ENCODE results near the gene AXIN2. TPM values are rescaled to one million over a fixed set of nuclear protein-coding genes. Genes with fewer than 3 reads are reported as not detected.

Gene AXIN2, protein sequence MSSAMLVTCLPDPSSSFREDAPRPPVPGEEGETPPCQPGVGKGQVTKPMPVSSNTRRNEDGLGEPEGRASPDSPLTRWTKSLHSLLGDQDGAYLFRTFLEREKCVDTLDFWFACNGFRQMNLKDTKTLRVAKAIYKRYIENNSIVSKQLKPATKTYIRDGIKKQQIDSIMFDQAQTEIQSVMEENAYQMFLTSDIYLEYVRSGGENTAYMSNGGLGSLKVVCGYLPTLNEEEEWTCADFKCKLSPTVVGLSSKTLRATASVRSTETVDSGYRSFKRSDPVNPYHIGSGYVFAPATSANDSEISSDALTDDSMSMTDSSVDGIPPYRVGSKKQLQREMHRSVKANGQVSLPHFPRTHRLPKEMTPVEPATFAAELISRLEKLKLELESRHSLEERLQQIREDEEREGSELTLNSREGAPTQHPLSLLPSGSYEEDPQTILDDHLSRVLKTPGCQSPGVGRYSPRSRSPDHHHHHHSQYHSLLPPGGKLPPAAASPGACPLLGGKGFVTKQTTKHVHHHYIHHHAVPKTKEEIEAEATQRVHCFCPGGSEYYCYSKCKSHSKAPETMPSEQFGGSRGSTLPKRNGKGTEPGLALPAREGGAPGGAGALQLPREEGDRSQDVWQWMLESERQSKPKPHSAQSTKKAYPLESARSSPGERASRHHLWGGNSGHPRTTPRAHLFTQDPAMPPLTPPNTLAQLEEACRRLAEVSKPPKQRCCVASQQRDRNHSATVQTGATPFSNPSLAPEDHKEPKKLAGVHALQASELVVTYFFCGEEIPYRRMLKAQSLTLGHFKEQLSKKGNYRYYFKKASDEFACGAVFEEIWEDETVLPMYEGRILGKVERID
- 1 to 10 TPM in 1 of 2 donors, under 1 TPM in 1; 0.96 to 3.6 TPM for total RNA-seq

DNA sequence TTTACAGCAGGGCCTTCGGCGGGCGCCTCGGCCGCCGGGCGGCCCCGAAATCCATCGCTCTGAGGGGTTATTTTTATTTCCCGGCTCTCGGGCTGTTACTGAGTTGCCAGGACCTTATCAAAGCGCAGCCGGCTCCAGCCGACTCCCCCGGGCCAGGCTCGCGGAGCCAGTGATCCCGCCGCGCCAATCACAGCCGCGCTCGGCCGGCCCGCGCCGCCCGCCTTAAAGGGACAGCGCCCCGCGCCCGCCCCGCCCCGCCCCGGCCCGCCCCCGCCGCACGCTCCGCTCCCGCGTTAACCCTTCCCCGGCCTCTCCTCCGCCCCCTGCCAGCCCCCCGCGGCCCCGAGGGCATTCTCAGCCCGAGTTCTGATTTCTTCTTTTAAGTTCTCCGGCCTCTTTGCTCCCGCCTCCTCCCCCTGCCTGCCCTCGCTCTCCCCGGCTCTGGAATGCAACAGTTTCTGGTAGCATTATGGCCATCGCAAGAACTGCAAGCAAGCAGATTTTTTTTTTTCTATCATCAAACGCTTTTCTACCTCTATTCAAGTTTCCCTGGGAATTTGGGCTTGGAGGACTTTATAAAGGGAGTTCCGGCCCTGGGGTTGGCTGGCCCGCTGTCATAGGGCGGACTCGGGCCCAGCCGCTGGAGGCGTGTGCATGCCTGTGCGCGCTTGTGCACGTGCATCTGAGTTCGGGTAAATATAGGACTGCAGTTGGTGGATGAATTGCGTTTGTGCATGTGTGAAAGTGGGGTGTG, at the start of gene AXIN2:
TSS of gene AXIN2 (minus strand) at position 197 of the 754 bp plus-strand sequence. CDS start 3,028 bp downstream, outside the sequence.
- peak within 1 kb of the TSS in 1 of 2 donors; percentile 84 for H3K27ac Mint-ChIP-seq
- peak; percentile 62 to 83 for DNase-seq (ENCODE audit: low spot score in 2 of 2)
- no peaks in the 10 kb centered on the region for H3K36me3 Mint-ChIP-seq
- H3K9me3 Mint-ChIP-seq, result no peaks in the 10 kb centered on the region
- ATAC-seq, result peak; percentile 67 to 86

DNA sequence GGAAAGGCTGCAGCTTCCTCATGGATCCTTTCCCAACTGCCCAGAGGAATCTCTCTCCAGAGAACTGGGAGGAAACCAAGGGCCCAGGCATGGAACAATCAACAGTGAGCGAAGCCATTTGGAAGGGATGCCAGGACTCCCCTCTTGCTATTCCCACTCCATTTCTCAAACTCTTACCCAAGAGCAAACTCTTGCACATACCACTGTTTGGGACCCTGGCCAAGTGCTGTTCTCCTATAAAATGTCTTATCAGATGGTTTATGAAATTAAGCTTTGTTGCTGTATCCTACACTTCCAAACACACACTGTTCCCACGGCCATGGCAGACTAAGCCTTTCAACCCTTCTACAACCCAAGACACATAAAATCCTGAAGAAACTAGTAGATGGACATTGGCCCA, 48.3 kb upstream of the AXIN2 start:
- no peak overlapping the region for H3K27ac Mint-ChIP-seq
- ATAC-seq, result no peak

DNA sequence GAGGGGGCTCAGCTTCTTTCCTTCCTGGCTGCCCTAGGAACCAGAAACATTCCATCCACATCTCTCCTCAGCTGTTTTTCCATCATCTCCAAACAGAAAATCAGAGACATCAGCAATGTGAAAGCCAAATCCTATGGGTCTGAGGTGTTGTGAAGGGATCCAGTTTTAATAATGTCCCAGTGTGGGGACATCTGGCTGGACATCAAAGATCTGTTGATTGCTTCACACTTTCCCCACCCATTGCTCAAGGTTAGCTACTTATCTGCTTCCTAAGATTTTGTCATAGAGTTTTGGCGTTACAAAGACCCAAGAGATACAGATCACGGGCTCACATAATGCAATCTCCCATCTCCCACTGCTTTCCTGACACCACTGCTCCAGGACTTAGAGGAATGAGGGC, 47.8 kb upstream of the AXIN2 start:
- no peaks in the 10 kb centered on the region for H3K36me3 Mint-ChIP-seq
- no peak for ATAC-seq
- no peak overlapping the region for H3K27ac Mint-ChIP-seq
- no peak for DNase-seq (ENCODE audit: low spot score in 2 of 2)
- peaks cover 0 to 4% of the 10 kb centered on the region in 2 donors for H3K9me3 Mint-ChIP-seq

More for the DNA sequence above, 48.3 kb upstream of the AXIN2 start:
- H3K36me3 Mint-ChIP-seq, result no peaks in the 10 kb centered on the region
- H3K9me3 Mint-ChIP-seq, result peaks cover 0 to 4% of the 10 kb centered on the region in 2 donors
- DNase-seq (ENCODE audit: low spot score in 2 of 2), result no peak

DNA sequence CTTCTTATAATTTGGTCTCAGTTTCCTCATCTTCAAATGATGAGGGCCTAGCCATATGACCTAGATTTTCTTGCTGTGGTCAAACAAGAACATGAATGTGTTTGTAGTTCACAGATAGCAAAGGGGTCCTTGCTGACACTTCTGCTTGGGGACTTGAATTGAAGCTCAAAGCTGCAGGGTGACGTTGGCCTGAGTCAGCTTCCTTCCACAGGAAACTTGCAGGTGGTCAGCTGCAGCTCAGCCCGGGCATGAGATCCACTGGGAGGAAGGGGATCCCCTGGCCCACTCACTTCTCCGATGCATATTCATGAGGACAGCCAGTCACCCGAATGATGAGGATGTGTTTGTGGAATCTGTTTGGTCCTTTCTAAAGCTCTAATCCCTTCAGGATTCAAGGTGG, 42.6 kb upstream of the AXIN2 start:
- Mint-ChIP-seq H3K36me3 (no peaks in the 10 kb centered on the region), H3K9me3 (no peaks in the 10 kb centered on the region), H3K27ac (no peak overlapping the region)
- DNase-seq (ENCODE audit: low spot score in 2 of 2), result no peak
- ATAC-seq, result peak in 1 of 2 donors; percentile 48

DNA sequence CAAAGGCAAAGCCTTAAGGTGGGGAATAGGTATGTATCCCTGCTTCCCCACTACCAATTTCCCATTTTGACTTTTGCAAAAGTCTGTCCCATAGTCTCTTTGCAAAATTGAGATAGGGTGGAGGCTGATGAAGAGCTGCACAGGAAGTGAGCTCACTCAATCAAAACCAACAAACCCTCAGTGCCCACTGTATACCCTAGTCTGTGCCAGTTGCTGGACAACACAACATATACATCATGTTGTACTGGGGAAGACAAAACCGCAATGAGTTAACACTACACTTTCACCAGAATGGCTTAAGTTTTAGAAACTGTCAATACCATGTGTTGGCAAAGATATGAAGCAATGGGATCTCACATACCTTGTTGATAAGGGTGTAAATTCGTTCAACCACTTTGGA, 40.4 kb upstream of the AXIN2 start:
- Mint-ChIP-seq H3K36me3 (no peaks in the 10 kb centered on the region), H3K9me3 (no peaks in the 10 kb centered on the region), H3K27ac (no peak overlapping the region)
- ATAC-seq (no peak), DNase-seq (ENCODE audit: low spot score in 2 of 2) (no peak)

DNA sequence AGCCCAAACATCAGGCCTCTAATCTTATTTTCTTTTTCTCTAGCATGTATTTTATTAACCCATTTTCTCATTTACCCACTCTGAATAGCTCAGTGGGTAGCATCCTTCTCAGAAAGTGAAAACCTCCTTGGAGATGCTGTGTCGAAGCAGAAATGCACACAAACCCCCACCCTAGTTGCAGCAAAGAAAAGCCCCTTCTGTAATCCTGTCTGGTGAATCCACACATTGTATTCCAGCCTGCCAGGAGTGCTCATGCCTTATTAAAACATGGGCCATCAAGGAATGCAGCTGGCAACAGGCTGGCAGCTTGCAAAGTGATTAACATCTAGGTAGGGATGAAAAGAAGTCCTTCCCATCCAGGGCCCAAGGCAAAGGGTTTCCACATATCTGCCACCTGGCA, 39.7 kb upstream of the AXIN2 start:
- Mint-ChIP-seq H3K9me3 (no peaks in the 10 kb centered on the region), H3K27ac (no peak overlapping the region), H3K36me3 (no peaks in the 10 kb centered on the region)
- ATAC-seq (no peak), DNase-seq (ENCODE audit: low spot score in 2 of 2) (no peak)

DNA sequence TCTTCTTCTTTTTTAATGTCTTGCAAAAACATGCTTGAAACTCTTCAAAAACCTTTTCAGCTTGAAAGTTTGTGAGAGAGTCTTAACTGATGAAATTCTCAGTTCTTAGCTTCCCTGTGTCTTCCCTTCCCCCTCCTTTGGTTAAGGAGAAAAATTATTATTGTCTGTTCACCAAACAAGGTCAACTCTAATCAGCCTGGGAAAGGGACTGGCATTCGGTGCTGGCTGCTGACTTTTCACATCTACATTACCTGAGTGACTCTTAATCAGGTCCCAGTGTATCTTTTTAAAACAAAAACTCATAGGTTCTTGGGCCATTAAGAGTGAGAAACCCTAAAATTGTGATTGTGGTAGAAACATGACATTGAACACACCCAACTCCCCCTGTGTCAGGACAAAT, 39.1 kb upstream of the AXIN2 start:
- Mint-ChIP-seq H3K27ac (no peak overlapping the region), H3K9me3 (no peaks in the 10 kb centered on the region), H3K36me3 (no peaks in the 10 kb centered on the region)
- DNase-seq (ENCODE audit: low spot score in 2 of 2), result no peak
- ATAC-seq, result no peak

DNA sequence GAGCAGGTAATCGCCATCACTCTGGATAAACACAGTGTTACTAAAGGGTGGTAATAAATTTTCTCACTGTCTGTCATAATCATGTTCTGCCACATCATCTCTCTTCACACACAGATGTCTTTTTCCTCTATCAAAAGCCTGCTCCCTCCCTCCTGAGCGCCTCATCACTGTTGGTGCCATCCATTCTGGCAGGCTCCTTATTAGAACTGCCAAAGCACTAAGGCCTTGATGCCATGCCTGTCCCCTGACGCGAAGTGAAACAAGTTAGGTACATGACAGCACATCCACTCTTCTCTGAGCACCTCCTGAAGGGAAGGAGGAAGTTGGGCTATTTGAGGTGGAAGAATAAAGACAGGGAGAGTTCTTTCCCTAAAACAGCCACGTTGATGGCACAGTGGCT, 38.2 kb upstream of the AXIN2 start:
- Mint-ChIP-seq H3K9me3 (no peaks in the 10 kb centered on the region), H3K36me3 (no peaks in the 10 kb centered on the region), H3K27ac (no peak overlapping the region)
- ATAC-seq (no peak), DNase-seq (ENCODE audit: low spot score in 2 of 2) (no peak)

DNA sequence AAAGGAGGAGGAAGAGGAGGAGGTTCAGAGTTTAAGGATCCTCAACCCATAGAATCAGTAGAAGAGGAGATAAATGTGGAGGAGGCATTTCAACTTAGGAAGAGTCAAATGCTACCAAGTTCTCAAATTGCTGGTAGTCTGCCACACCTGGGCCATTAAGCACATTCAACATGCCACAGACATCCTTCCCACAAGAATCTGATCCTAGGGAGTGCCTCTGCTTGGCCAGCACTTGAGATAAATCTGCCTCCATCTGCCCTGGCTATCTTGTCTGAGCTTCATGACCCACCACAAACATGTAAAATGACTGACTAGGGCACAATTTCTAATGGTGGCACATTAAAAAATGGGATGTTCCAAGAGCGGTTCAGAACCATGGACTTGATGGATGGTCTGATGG, 37.3 kb upstream of the AXIN2 start:
- Mint-ChIP-seq H3K9me3 (no peaks in the 10 kb centered on the region), H3K27ac (no peak overlapping the region), H3K36me3 (no peaks in the 10 kb centered on the region)
- DNase-seq (ENCODE audit: low spot score in 2 of 2) (no peak), ATAC-seq (no peak)

DNA sequence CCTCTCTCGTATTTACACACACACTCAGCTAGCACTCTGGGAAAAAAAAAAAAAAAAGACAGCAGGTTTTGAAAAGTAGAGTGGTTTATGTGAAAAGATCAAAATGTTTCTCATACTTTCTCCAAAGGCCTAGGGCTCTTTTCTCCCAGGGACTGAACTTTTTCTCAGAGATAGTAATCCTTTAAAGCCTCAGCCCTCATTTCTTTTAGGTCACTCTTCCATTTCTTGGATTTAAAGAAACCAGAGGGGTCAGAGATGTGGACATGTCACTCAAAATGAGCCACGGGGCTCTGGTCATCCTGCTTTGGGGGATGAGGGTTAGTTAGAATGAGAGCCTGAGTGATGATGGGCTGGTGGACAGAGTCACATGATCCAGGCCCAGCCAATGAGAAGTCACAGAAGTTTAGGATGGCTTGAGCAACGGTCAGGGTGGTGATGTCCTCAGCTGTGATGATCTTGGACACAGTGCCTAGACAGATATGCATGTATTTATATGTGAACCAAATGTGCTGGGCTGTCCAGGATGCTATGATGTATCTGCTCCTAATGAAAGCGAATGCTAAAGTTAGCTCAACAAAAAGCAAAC, 33.7 kb upstream of the AXIN2 start:
- no peaks in the 10 kb centered on the region for H3K36me3 Mint-ChIP-seq
- DNase-seq (ENCODE audit: low spot score in 2 of 2) (no peak), ATAC-seq (peak in 1 of 2 donors; percentile 32)
- H3K27ac Mint-ChIP-seq, result peak overlapping the region in 1 of 2 donors; percentile 57
- no peaks in the 10 kb centered on the region for H3K9me3 Mint-ChIP-seq

DNA sequence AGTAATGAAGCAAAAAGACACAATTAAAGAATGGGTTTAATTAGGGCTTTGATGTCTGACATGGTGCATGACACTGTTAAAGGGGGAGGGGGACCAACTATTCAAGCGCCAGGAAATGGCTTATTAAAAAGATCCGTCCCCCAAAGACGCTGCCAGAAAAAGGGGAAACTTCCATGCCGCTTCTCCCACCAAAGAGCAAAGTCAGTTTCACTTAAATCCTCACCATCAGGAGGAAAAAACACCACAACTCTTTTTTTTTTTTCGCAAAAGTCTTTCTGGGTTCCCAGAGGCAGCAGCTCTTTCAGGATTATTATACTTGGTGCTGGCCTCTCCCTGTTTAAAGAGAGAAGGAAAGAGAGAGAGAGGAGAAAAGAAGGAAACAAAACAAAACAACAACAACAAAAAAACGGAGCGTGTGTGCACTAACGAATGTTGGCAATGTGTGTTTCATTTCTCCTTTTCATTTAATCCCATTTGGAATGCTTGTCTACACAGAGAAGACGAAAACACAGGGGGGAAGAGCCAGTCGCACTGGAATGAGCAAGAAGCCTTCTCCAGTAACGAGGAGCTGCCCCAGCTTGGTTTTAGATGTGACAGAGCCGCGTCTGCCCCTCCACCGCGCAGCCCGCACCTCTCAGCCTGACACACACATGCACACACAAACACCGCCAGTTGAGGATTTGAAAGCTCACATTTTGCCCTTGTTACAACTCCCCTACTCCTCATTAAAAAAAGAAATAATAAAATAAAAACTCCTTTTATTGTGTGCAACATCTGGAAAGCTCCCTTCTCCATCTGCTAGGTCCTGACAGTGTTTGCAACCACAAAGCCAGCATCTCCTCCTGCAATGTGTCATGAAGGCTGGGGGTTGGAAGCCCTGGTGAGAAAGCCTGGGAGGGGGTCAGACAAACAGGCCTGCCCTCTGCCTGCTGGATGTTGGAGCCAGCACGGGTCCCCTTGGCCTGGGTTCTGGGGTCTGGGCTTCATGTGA, 32.7 kb upstream of the AXIN2 start:
- peak overlapping the region; percentile 25 to 57 for H3K27ac Mint-ChIP-seq
- DNase-seq (ENCODE audit: low spot score in 2 of 2) (peak in 1 of 2 donors; percentile 24), ATAC-seq (peak; percentile 74 to 76)
- H3K36me3 Mint-ChIP-seq, result no peaks in the 10 kb centered on the region
- no peaks in the 10 kb centered on the region for H3K9me3 Mint-ChIP-seq

DNA sequence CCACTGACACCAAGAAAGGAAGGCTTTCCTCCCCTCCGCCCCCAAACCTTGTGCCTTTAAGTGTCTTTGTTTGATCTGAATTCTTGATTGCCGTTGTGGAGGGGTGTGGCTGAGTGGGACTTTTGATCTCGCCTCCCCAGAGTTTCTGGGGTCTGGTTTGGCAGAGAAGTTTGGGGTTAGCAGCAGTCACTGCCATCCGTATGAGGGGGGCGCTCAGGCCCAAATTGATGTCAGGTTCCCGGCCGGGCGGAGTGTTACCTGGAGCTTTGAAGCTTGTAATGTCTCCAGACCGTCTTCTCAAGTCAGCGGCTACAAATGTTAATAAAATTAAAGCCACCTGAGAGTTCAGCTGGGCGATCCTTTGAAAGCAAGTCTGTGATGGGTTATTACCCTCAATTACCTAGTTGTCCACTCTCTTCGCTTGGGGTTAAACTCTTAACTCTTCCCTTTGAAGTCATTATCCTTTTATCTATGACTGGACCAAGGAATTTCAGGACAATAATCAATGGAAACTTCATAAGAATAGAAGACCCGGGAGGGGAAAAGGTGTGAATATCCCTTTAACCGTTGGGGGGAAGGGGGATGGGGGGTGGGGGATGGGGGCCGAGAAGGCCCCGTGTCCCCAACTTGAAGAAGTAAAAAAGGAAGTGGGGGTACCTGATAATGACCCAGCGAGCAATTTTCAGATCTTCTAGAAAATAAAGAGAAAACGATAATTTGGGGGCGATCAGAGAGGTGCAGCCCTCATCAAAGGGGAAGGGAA, 31.8 kb upstream of the AXIN2 start:
- Mint-ChIP-seq H3K27ac (no peak overlapping the region), H3K9me3 (no peaks in the 10 kb centered on the region), H3K36me3 (no peaks in the 10 kb centered on the region)
- DNase-seq (ENCODE audit: low spot score in 2 of 2) (no peak), ATAC-seq (no peak)

DNA sequence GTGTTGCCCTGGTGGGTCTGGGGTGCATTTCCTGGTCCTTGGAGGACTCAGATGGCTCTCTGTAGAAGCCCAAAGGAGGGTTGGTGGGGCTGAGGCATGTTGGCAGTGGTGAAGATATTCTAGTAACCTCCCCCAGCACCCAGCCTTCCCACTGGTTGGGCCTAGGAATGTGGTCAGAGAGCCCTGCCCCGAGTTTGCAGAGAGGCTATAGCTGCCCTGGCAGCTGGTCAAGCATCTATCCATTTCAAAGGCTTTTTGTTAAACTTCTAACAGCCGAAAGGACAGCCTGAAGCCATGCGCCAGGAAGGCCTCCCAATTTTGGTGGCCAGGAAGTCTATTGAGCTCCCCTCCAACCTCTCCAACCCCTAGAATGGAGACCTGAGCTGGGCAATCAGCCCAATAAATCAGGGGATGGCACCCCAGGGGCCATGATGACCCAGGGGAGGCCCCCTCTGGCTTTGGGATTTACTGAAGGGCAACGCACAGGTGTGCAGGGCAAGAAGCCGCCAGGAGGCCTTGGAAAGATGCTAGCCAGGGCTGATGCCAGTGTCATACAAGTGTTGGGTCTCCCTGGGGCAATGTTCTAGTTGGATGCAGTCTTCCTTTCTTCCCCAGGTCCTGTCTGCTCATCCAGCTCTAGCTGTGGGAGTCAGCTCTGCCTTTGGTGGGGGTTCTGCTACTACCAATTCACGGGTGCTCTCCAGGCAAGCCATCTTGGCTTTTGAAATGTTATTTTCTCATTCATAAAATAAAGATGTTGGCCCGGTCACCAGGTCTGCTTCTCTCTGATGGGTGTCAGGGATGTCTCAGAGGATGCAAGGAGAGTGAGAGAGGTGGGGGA, 30.9 kb upstream of the AXIN2 start:
- Mint-ChIP-seq H3K27ac (no peak overlapping the region), H3K9me3 (peaks cover 0 to under 1% of the 10 kb centered on the region in 2 donors)
- ATAC-seq, result no peak

DNA sequence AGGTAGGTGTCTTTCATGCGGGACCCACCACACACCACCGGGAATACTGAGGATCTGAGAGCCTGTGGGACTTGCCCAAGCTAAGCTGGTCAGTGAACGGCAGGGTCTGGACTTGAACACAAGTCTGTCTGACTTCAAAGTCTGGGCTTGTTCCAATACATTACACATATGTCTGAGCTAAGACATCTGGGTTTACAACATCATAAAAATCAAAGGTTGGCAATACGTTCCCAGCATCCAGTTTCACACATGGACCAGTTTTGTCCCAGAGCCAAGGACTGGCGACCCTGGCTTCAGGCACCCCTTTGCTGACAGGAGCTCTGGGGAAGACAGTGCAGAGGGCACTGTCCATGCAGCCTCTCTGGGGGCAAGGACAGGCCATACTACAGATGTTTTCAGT, 27.9 kb upstream of the AXIN2 start:
- no peak for DNase-seq (ENCODE audit: low spot score in 2 of 2)
- H3K36me3 Mint-ChIP-seq, result peaks cover 0 to 13% of the 10 kb centered on the region in 2 donors
- ATAC-seq, result no peak

More for the DNA sequence above, 30.9 kb upstream of the AXIN2 start:
- no peak for DNase-seq (ENCODE audit: low spot score in 2 of 2)
- H3K36me3 Mint-ChIP-seq, result peaks cover 0 to 1% of the 10 kb centered on the region in 2 donors

More for the DNA sequence above, 27.9 kb upstream of the AXIN2 start:
- Mint-ChIP-seq H3K9me3 (peaks cover 0 to 9% of the 10 kb centered on the region in 2 donors), H3K27ac (no peak overlapping the region)
